ENCODE measurements around the gene PPARG. TPM values are rescaled to one million over a fixed set of nuclear protein-coding genes. Genes with fewer than 3 reads are reported as not detected.

Gene PPARG
- total and polyA plus RNA-seq, 10 of the 15 experiments (the other 5 are each of a cell fraction or from before 2014, with no cell fraction given): 0.06 to 0.86 (median 0.12) TPM; not detected in 5

DNA sequence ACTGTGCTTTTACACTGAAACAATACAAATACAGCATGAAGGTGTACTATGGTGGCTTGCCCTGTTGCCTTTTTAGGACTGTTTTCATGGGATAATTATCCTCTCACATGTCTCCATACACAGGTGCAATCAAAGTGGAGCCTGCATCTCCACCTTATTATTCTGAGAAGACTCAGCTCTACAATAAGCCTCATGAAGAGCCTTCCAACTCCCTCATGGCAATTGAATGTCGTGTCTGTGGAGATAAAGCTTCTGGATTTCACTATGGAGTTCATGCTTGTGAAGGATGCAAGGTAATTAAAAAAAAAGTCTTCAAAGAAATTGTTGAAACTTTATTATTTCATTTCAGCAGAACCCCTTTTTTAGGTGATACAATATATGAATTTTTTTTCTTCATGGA is 92.3 kb downstream of the PPARG start:
- intact Hi-C loops (cut with micrococcal nuclease; ENCODE audit: unreplicated experiment): no loop called here

More for the DNA sequence above, 92.3 kb downstream of the PPARG start:
- H3K4me1 ChIP-seq (ENCODE audit: control insufficient read depth, insufficient read depth, low read length): no peaks in the 10 kb centered on the region
- no peaks in the 10 kb centered on the region for H4K20me1 ChIP-seq (ENCODE audit: control insufficient read depth, insufficient read depth)
- in situ Hi-C loops (cut with MboI): no loop called here
- POLR2A ChIA-PET: no interaction called here
- H3K4me3 ChIP-seq: no peak overlapping the region
- no peaks in the 10 kb centered on the region for H3K79me2 ChIP-seq (ENCODE audit: control insufficient read depth, insufficient read depth, low read length)
- no peak for TF ChIP-seq RAD51 (IDR thresholded peaks at IDR 0.05)
- TF ChIP-seq IKZF2 (IDR thresholded peaks at IDR 0.05): no peak
- TF ChIP-seq, protein P1, sequence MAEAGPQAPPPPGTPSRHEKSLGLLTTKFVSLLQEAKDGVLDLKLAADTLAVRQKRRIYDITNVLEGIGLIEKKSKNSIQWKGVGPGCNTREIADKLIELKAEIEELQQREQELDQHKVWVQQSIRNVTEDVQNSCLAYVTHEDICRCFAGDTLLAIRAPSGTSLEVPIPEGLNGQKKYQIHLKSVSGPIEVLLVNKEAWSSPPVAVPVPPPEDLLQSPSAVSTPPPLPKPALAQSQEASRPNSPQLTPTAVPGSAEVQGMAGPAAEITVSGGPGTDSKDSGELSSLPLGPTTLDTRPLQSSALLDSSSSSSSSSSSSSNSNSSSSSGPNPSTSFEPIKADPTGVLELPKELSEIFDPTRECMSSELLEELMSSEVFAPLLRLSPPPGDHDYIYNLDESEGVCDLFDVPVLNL (IDR thresholded peaks at IDR 0.05; ENCODE audit: low read depth, low read length): no peak
- TF ChIP-seq, protein P2, sequence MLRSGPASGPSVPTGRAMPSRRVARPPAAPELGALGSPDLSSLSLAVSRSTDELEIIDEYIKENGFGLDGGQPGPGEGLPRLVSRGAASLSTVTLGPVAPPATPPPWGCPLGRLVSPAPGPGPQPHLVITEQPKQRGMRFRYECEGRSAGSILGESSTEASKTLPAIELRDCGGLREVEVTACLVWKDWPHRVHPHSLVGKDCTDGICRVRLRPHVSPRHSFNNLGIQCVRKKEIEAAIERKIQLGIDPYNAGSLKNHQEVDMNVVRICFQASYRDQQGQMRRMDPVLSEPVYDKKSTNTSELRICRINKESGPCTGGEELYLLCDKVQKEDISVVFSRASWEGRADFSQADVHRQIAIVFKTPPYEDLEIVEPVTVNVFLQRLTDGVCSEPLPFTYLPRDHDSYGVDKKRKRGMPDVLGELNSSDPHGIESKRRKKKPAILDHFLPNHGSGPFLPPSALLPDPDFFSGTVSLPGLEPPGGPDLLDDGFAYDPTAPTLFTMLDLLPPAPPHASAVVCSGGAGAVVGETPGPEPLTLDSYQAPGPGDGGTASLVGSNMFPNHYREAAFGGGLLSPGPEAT (IDR thresholded peaks at IDR 0.05; ENCODE audit: low read depth): no peak
- TF ChIP-seq, protein P3, sequence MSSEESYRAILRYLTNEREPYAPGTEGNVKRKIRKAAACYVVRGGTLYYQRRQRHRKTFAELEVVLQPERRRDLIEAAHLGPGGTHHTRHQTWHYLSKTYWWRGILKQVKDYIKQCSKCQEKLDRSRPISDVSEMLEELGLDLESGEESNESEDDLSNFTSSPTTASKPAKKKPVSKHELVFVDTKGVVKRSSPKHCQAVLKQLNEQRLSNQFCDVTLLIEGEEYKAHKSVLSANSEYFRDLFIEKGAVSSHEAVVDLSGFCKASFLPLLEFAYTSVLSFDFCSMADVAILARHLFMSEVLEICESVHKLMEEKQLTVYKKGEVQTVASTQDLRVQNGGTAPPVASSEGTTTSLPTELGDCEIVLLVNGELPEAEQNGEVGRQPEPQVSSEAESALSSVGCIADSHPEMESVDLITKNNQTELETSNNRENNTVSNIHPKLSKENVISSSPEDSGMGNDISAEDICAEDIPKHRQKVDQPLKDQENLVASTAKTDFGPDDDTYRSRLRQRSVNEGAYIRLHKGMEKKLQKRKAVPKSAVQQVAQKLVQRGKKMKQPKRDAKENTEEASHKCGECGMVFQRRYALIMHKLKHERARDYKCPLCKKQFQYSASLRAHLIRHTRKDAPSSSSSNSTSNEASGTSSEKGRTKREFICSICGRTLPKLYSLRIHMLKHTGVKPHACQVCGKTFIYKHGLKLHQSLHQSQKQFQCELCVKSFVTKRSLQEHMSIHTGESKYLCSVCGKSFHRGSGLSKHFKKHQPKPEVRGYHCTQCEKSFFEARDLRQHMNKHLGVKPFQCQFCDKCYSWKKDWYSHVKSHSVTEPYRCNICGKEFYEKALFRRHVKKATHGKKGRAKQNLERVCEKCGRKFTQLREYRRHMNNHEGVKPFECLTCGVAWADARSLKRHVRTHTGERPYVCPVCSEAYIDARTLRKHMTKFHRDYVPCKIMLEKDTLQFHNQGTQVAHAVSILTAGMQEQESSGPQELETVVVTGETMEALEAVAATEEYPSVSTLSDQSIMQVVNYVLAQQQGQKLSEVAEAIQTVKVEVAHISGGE (CRISPR knock-in tag; IDR thresholded peaks at IDR 0.05): no peak
- TF ChIP-seq STAT3 (IDR thresholded peaks at IDR 0.05; ENCODE audit: low read depth, low read length): no peak
- no peak for TF ChIP-seq RAD21 (IDR thresholded peaks at IDR 0.05; ENCODE audit: insufficient read depth, low read depth, low read length)
- TF ChIP-seq, protein P4, sequence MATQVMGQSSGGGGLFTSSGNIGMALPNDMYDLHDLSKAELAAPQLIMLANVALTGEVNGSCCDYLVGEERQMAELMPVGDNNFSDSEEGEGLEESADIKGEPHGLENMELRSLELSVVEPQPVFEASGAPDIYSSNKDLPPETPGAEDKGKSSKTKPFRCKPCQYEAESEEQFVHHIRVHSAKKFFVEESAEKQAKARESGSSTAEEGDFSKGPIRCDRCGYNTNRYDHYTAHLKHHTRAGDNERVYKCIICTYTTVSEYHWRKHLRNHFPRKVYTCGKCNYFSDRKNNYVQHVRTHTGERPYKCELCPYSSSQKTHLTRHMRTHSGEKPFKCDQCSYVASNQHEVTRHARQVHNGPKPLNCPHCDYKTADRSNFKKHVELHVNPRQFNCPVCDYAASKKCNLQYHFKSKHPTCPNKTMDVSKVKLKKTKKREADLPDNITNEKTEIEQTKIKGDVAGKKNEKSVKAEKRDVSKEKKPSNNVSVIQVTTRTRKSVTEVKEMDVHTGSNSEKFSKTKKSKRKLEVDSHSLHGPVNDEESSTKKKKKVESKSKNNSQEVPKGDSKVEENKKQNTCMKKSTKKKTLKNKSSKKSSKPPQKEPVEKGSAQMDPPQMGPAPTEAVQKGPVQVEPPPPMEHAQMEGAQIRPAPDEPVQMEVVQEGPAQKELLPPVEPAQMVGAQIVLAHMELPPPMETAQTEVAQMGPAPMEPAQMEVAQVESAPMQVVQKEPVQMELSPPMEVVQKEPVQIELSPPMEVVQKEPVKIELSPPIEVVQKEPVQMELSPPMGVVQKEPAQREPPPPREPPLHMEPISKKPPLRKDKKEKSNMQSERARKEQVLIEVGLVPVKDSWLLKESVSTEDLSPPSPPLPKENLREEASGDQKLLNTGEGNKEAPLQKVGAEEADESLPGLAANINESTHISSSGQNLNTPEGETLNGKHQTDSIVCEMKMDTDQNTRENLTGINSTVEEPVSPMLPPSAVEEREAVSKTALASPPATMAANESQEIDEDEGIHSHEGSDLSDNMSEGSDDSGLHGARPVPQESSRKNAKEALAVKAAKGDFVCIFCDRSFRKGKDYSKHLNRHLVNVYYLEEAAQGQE (IDR thresholded peaks at IDR 0.05; ENCODE audit: low read depth, low read length): no peak
- no peak for TF ChIP-seq NR2C2 (IDR thresholded peaks at IDR 0.05; ENCODE audit: borderline replicate concordance, control insufficient read depth, insufficient read length, low read depth)
- no peak for TF ChIP-seq BMI1 (IDR thresholded peaks at IDR 0.05; ENCODE audit: borderline replicate concordance)
- TF ChIP-seq BCL11A (IDR thresholded peaks at IDR 0.05; ENCODE audit: low read depth, low read length): no peak
- TF ChIP-seq EGR1 (IDR thresholded peaks at IDR 0.05; ENCODE audit: borderline replicate concordance in 1 of 2, low read depth in 2 of 2, low read length in 2 of 2): no peak
- no TSS peak for BruUV-seq (replicated peaks)
- DNase-seq (ENCODE audit: low read depth, low spot score) (no peak), ATAC-seq (no peak), FAIRE-seq (no peak)
- no peak overlapping the region for H3K9ac ChIP-seq (ENCODE audit: control insufficient read depth, insufficient read depth, low read length)
- no peak overlapping the region for H3K27ac ChIP-seq (ENCODE audit: control insufficient read depth, insufficient read depth)
- no peaks in the 10 kb centered on the region for H3K9me3 ChIP-seq (replicated peaks; ENCODE audit: control insufficient read depth, insufficient read depth, low read length)
- H3K27me3 ChIP-seq (replicated peaks in 1 of 2; ENCODE audit: control insufficient read depth in 2 of 2, insufficient read depth in 2 of 2, low read length in 1 of 2): no peaks in the 10 kb centered on the region
- no peak overlapping the region for H3K4me2 ChIP-seq (ENCODE audit: control insufficient read depth, insufficient read depth)
- H3K36me3 ChIP-seq (ENCODE audit: control insufficient read depth in 2 of 2, insufficient read depth in 2 of 2, low read length in 1 of 2): no peaks in the 10 kb centered on the region
- RAD21 ChIA-PET (ENCODE audit: unreplicated experiment): no interaction called here
- no peak overlapping the region for H2AFZ ChIP-seq (ENCODE audit: control insufficient read depth, low read depth, low read length)
- CTCF ChIA-PET: no interaction called here
- WGBS (ENCODE audit: insufficient coverage, insufficient replicate concordance, low lambda C conversion rate, missing lambda C conversion rate): 0% methylated on average over 1 of the region's 1 CpG
- SMC1A ChIA-PET (ENCODE audit: uncharacterized antibody, unreplicated experiment): interaction anchor here (1.0 kb wide), 2 partner anchors 9 to 14 kb away, joined by 3 read pairs; no protein-coding TSS in a partner anchor
